ENCODE measurements around the gene DENR.

Gene DENR

DNA sequence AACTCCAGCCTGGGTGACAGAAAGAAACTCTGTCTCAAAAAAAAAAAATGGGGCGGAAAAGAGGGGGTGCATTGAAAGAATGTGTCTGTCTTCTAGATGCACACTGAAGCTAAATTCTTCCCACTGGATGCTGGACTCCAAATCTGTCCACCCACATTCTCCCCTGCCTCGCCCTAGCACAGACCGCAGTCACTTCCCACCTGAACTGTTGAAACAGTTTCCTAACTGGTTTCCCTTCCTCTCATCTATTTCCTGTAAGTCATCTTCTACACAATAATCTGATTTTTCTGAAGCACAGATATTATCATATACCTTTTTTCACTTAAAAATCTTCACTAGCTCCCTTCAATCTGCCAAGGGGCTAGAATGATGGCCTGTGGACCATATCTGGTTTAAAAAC, 20.5 kb upstream of the DENR start:
- no peak for DNase-seq (ENCODE audit: low read depth in 1 of 2, low spot score in 1 of 2)
- Histone ChIP-seq H3K4me3 (replicated peaks; ENCODE audit: insufficient read depth, low read length) (no peak overlapping the region), H3K27me3 (ENCODE audit: insufficient read depth, poor library complexity, severe bottlenecking) (peaks cover 7% of the 10 kb centered on the region), H3K27ac (replicated peaks) (no peak overlapping the region)
- TF ChIP-seq, protein P1, sequence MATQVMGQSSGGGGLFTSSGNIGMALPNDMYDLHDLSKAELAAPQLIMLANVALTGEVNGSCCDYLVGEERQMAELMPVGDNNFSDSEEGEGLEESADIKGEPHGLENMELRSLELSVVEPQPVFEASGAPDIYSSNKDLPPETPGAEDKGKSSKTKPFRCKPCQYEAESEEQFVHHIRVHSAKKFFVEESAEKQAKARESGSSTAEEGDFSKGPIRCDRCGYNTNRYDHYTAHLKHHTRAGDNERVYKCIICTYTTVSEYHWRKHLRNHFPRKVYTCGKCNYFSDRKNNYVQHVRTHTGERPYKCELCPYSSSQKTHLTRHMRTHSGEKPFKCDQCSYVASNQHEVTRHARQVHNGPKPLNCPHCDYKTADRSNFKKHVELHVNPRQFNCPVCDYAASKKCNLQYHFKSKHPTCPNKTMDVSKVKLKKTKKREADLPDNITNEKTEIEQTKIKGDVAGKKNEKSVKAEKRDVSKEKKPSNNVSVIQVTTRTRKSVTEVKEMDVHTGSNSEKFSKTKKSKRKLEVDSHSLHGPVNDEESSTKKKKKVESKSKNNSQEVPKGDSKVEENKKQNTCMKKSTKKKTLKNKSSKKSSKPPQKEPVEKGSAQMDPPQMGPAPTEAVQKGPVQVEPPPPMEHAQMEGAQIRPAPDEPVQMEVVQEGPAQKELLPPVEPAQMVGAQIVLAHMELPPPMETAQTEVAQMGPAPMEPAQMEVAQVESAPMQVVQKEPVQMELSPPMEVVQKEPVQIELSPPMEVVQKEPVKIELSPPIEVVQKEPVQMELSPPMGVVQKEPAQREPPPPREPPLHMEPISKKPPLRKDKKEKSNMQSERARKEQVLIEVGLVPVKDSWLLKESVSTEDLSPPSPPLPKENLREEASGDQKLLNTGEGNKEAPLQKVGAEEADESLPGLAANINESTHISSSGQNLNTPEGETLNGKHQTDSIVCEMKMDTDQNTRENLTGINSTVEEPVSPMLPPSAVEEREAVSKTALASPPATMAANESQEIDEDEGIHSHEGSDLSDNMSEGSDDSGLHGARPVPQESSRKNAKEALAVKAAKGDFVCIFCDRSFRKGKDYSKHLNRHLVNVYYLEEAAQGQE (IDR thresholded peaks at IDR 0.05; ENCODE audit: insufficient replicate concordance, low read depth): no peak
- TF ChIP-seq POLR2AphosphoS5 (IDR thresholded peaks at IDR 0.05; ENCODE audit: low read depth): no peak
- no peak for TF ChIP-seq CTCF (IDR thresholded peaks at IDR 0.05; ENCODE audit: insufficient read depth, low read length)
- no peak for TF ChIP-seq GABPA (IDR thresholded peaks at IDR 0.05; ENCODE audit: low read depth)
- no peak for TF ChIP-seq SPI1 (IDR thresholded peaks at IDR 0.05; ENCODE audit: borderline replicate concordance, low read depth)

DNA sequence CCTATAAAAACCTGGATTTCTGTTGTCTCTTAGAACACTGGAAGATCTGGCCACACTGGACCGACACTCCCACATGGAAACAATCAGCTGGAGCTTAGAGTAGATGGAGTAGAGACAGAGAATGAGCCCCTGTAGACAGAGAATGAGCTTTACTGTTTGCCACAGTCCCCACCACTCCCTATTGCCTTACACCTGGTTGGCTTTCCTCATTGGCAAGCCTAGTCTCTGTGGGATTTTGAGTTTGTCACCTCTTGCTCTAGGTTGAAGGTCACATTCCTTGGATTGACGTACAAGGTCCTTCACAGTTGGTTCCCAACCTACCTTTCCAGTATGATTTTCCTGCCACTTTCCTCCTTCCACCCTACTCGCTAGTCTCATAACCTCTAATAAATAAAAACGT, 20.0 kb upstream of the DENR start:
- TF ChIP-seq GABPA (IDR thresholded peaks at IDR 0.05; ENCODE audit: low read depth) (no peak), SPI1 (IDR thresholded peaks at IDR 0.05; ENCODE audit: borderline replicate concordance, low read depth) (no peak), CTCF (IDR thresholded peaks at IDR 0.05; ENCODE audit: insufficient read depth, low read length) (no peak), POLR2AphosphoS5 (IDR thresholded peaks at IDR 0.05; ENCODE audit: low read depth) (no peak)
- TF ChIP-seq, protein P1 (IDR thresholded peaks at IDR 0.05; ENCODE audit: insufficient replicate concordance, low read depth): no peak
- no peak for DNase-seq (ENCODE audit: low read depth in 1 of 2, low spot score in 1 of 2)
- H3K27me3 ChIP-seq (ENCODE audit: insufficient read depth, poor library complexity, severe bottlenecking): peaks cover 7% of the 10 kb centered on the region
- no peak overlapping the region for H3K4me3 ChIP-seq (replicated peaks; ENCODE audit: insufficient read depth, low read length)
- H3K27ac ChIP-seq (replicated peaks): no peak overlapping the region

DNA sequence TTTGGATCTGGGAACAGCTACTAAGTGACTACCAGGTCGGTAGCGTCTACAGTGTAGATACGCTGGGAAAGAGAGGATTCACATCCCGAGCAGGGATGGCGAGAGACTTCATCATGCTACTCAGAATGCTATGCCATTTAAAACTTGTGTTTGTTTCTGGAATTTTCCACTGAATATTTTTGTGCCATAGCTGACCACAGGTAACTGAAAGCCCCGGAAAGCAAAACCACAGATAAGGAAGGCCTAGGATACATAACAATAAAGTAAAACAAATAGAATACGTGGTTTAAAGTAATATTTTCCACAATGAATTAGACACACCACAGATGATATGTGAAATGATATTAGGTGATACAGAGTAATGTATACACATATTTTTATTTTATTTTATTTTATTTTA, 14.1 kb upstream of the DENR start:
- Histone ChIP-seq H3K4me3 (replicated peaks; ENCODE audit: insufficient read depth, low read length) (no peak overlapping the region), H3K27ac (replicated peaks) (no peak overlapping the region), H3K27me3 (ENCODE audit: insufficient read depth, poor library complexity, severe bottlenecking) (no peaks in the 10 kb centered on the region)
- DNase-seq (ENCODE audit: low read depth in 1 of 2, low spot score in 1 of 2): no peak
- no peak for TF ChIP-seq GABPA (IDR thresholded peaks at IDR 0.05; ENCODE audit: low read depth)
- no peak for TF ChIP-seq POLR2AphosphoS5 (IDR thresholded peaks at IDR 0.05; ENCODE audit: low read depth)
- TF ChIP-seq, protein P1 (IDR thresholded peaks at IDR 0.05; ENCODE audit: insufficient replicate concordance, low read depth): no peak

- no peak overlapping the region for H3K4me3 ChIP-seq (replicated peaks; ENCODE audit: insufficient read depth, low read length)
- TF ChIP-seq CTCF (IDR thresholded peaks at IDR 0.05; ENCODE audit: insufficient read depth, low read length): no peak
- TF ChIP-seq SPI1 (IDR thresholded peaks at IDR 0.05; ENCODE audit: borderline replicate concordance, low read depth): no peak
- TF ChIP-seq, protein P1 (IDR thresholded peaks at IDR 0.05; ENCODE audit: insufficient replicate concordance, low read depth): no peak
- no peak for TF ChIP-seq POLR2AphosphoS5 (IDR thresholded peaks at IDR 0.05; ENCODE audit: low read depth)
- no peak for TF ChIP-seq GABPA (IDR thresholded peaks at IDR 0.05; ENCODE audit: low read depth)
- no peak overlapping the region for H3K27ac ChIP-seq (replicated peaks)
- H3K27me3 ChIP-seq (ENCODE audit: insufficient read depth, poor library complexity, severe bottlenecking): no peaks in the 10 kb centered on the region
- DNase-seq (ENCODE audit: low read depth in 1 of 2, low spot score in 1 of 2): no peak
These were observed 12.3 kb upstream of the DENR start for GRCh38 chr12:122740351-122740750.

Data from HL-60 (cell line).